B cell (primary cell): Measurements from ENCODE around the gene TEX12.

Source experiments
- CTCF ChIP-seq: fragments of 200-600 bp; IDR thresholded peaks from one replicate; pipeline ENCODE4 v1.8.0; 2022; ENCODE audit warnings: antibody characterized with exemption, mild to moderate bottlenecking
- EZH2 ChIP-seq: IDR thresholded peaks from 2 replicates; pipeline ENCODE4 v1.6.1; 2012; ENCODE audit warnings: borderline replicate concordance, low read depth, mild to moderate bottlenecking, moderate library complexity, low read length; ENCODE audit not compliant: insufficient read depth, poor library complexity, severe bottlenecking

- no peak for TF ChIP-seq CTCF
- TF ChIP-seq EZH2, result no peak
Measured at GRCh38 chr11:112118176-112118575, 49.0 kb upstream of the TEX12 start.
